Neural cell (in vitro differentiated cells): ENCODE data around the gene FAM210A.

Source experiments
- CTCF ChIP-seq: fragments of 450-650 bp; IDR thresholded peaks from 2 replicates; pipeline ENCODE4 v1.5.1; 2014; ENCODE audit warnings: antibody characterized with exemption, mild to moderate bottlenecking, moderate library complexity; ENCODE audit not compliant: poor library complexity, severe bottlenecking
- EP300 ChIP-seq: fragments of 450-650 bp; conservative IDR thresholded peaks from 2 replicates; pipeline ENCODE4 v1.6.1; 2014; ENCODE audit warnings: antibody characterized with exemption, mild to moderate bottlenecking, moderate library complexity; ENCODE audit not compliant: poor library complexity, severe bottlenecking
- TAF1 ChIP-seq: IDR thresholded peaks from 2 replicates; pipeline ENCODE4 v1.6.1; 2012; ENCODE audit warnings: low read depth

GRCh38 chr18:13646633-13647032 is 79.7 kb downstream of the FAM210A start:
- no peak for TF ChIP-seq TAF1
- TF ChIP-seq CTCF, result no peak
- TF ChIP-seq EP300, result no peak
